HUDEP-2 (cell line): ENCODE data around the gene RNLS.

ENCODE experiments used
- DNase-seq, 76 experiments: peaks; one replicate each; lab custom pipeline; 2025; ENCODE audit not compliant: unreplicated experiment in 76 of 76; lab: John Stamatoyannopoulos, UW

The RNLS gene

GRCh38 chr10:88243202-88243744 lies 339.8 kb downstream of the RNLS start:
- no peak for DNase-seq

- DNase-seq = no peak
Measured at GRCh38 chr10:88241501-88241900, 341.6 kb downstream of the RNLS start.

GRCh38 chr10:88239212-88239611 lies 343.9 kb downstream of the RNLS start:
- DNase-seq = no peak

GRCh38 chr10:88238615-88238914 lies 344.6 kb downstream of the RNLS start:
- no peak for DNase-seq

GRCh38 chr10:88237896-88238614 lies 345.1 kb downstream of the RNLS start:
- DNase-seq = no peak

- peak in 1 of 76 experiments; percentile 5 for DNase-seq
Measured at GRCh38 chr10:88236121-88236743, 346.9 kb downstream of the RNLS start.

GRCh38 chr10:88234297-88234696 lies 348.8 kb downstream of the RNLS start:
- no peak for DNase-seq

- no peak for DNase-seq
Measured at GRCh38 chr10:88233870-88234269, 349.2 kb downstream of the RNLS start.

- DNase-seq = no peak
Measured at GRCh38 chr10:88232983-88233543, 350.1 kb downstream of the RNLS start.

- no peak for DNase-seq
Measured at GRCh38 chr10:88232029-88232895, 350.9 kb downstream of the RNLS start.

GRCh38 chr10:88230251-88230650 lies 352.9 kb downstream of the RNLS start:
- no peak for DNase-seq

GRCh38 chr10:88228130-88228529 lies 355.0 kb downstream of the RNLS start:
- DNase-seq = no peak

GRCh38 chr10:88227342-88228018 lies 355.6 kb downstream of the RNLS start:
- DNase-seq = peak in 53 of 76 experiments; percentile 2 to 67 (median 25)

- no peak for DNase-seq
Measured at GRCh38 chr10:88226891-88227290, 356.2 kb downstream of the RNLS start.

- no peak for DNase-seq
Measured at GRCh38 chr10:88226071-88226659, 357.0 kb downstream of the RNLS start.
